IPS DF 6.9 (cell line): ENCODE data around the gene P2RX1.

Experiments
- DNase-seq: peaks from one replicate; pipeline ENCODE4 v3.0.0-alpha.2; 2013; ENCODE audit warnings: low read depth, low spot score
- H3K27ac ChIP-seq: one replicate; pipeline ENCODE4 v1.5.1; 2013; ENCODE audit warnings: low read length, control low read depth
- H3K27me3 ChIP-seq: 2 replicates; pipeline ENCODE4 v1.6.1; 2013; ENCODE audit warnings: mild to moderate bottlenecking, low read length; ENCODE audit not compliant: control insufficient read depth, insufficient read depth
- H3K36me3 ChIP-seq: 2 replicates; pipeline ENCODE4 v1.6.1; 2013; ENCODE audit warnings: low read length; ENCODE audit not compliant: control insufficient read depth, insufficient read depth
- H3K4me1 ChIP-seq: 2 replicates; pipeline ENCODE4 v1.6.1; 2013; ENCODE audit warnings: low read length; ENCODE audit not compliant: control insufficient read depth, insufficient read depth
- H3K4me3 ChIP-seq: 2 replicates; pipeline ENCODE4 v1.5.1; 2013; ENCODE audit warnings: mild to moderate bottlenecking, low read length
- H3K9me3 ChIP-seq: 2 replicates; pipeline ENCODE4 v1.6.1; 2013; ENCODE audit warnings: low read length, inconsistent platforms; ENCODE audit not compliant: control insufficient read depth, insufficient read depth
- WGBS: extraction: QIAGEN DNeasy Blood & Tissue Kit; methylation state at CpG from one replicate; pipeline ENCODE4 v1.1.7; 2013; ENCODE audit warnings: mixed read lengths, missing lambda C conversion rate; ENCODE audit not compliant: insufficient read length, insufficient coverage; 5-methylcytosine and 5-hydroxymethylcytosine counted together

P2RX1 gene

GRCh38 chr17:3924512-3925350 is 8.5 kb upstream of the P2RX1 start:
- H3K4me1 ChIP-seq = no peaks in the 10 kb centered on the region
- H3K4me3 ChIP-seq = no peak overlapping the region
- DNase-seq = no peak
- no peaks in the 10 kb centered on the region for H3K9me3 ChIP-seq
- no peaks in the 10 kb centered on the region for H3K36me3 ChIP-seq
- no peaks in the 10 kb centered on the region for H3K27me3 ChIP-seq
- no CpG with 5 or more reads among the region's 40 CpGs for WGBS
- no peak overlapping the region for H3K27ac ChIP-seq

- no peak overlapping the region for H3K4me3 ChIP-seq
- DNase-seq = no peak
- H3K9me3 ChIP-seq = no peaks in the 10 kb centered on the region
- no peak overlapping the region for H3K27ac ChIP-seq
- no CpG with 5 or more reads among the region's 18 CpGs for WGBS
- H3K36me3 ChIP-seq = no peaks in the 10 kb centered on the region
- no peaks in the 10 kb centered on the region for H3K27me3 ChIP-seq
- H3K4me1 ChIP-seq = no peaks in the 10 kb centered on the region
Observed at GRCh38 chr17:3923466-3924190, 7.4 kb upstream of the P2RX1 start.

DNA sequence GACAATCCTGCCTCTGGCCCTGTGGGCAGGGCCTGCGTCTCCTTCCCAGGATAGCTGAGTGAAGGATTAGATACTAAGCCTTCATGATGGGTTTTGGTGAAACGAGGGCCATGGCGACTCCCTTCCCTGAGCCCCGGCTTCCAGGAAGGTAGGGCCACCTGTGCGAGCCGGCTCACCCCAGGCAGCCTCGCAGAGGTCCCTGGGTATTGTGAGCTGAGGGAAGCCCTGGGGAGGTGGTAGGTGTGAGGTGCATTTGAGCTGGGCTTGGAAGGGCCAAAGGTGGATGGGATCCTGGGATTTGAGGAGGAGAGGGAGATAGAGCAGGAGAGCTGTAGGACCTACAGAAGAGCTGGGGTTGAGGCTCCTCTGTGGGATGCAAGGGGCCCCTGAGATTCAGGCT is 6.5 kb upstream of the P2RX1 start:
- Histone ChIP-seq H3K36me3 (no peaks in the 10 kb centered on the region), H3K27ac (no peak overlapping the region), H3K9me3 (no peaks in the 10 kb centered on the region), H3K4me3 (no peak overlapping the region), H3K27me3 (no peaks in the 10 kb centered on the region), H3K4me1 (no peaks in the 10 kb centered on the region; the same call in 1 of the 2 replicates)
- WGBS = no CpG with 5 or more reads among the region's 7 CpGs
- DNase-seq = no peak

- WGBS = no CpG with 5 or more reads among the region's 27 CpGs
- H3K4me1 ChIP-seq = no peaks in the 10 kb centered on the region; the same call in 1 of the 2 replicates
- no peaks in the 10 kb centered on the region for H3K9me3 ChIP-seq
- DNase-seq = no peak
- no peak overlapping the region for H3K4me3 ChIP-seq
- H3K36me3 ChIP-seq = no peaks in the 10 kb centered on the region
- no peak overlapping the region for H3K27ac ChIP-seq
- no peaks in the 10 kb centered on the region for H3K27me3 ChIP-seq
Observed at GRCh38 chr17:3921502-3922319, 5.4 kb upstream of the P2RX1 start.

DNA sequence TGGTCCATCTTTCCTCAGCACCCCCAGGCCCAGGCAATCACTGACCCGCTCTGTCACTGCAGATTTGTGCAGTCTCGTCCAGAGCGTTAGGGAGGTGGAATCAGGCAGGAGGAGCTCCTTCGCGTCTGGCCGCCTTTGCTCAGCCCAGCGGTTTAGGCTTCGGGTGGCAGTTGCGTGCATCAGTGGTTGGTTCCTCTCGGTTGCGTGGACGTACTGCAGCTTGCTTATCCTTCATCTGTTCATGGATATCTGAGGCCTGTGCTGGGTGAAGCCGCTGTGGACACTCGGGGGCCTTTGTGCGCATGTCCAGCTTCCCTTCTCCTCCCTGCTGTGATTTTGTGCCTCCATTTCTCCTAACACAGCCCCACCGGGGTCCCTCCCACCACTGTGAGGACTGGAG is 4.7 kb upstream of the P2RX1 start:
- no CpG with 5 or more reads among the region's 16 CpGs for WGBS

DNA sequence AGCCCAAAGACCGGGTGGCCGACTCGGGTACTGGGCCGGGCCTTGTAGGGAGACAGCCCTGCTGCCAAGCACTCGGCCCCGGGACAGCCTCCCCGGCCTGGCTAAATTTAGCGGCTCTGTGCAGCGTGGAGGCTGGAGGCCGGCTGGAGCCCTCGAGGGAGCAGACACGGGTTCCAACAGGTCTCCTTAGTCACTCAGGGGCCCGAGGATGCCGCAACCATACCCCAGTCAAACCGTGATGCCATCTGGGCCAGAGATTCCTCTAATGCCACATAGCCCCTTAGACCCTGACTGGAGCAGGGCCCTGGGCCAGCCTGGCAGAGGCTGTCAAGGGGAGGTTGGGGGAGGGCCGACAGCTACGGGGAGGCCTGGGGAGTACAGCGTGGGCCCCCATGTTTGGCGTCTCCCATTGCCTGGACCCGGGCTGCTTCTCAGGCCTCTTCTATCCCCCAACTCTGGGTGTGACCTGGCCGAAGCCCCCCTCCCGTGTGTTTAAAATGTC is 2.9 kb upstream of the P2RX1 start:
- no peak for DNase-seq
- Histone ChIP-seq H3K4me1 (no peaks in the 10 kb centered on the region; the same call in 1 of the 2 replicates), H3K36me3 (no peaks in the 10 kb centered on the region), H3K9me3 (no peaks in the 10 kb centered on the region), H3K4me3 (no peak overlapping the region), H3K27ac (no peak overlapping the region), H3K27me3 (no peaks in the 10 kb centered on the region)
- WGBS = no CpG with 5 or more reads among the region's 22 CpGs

More for the DNA sequence above, 4.7 kb upstream of the P2RX1 start:
- no peaks in the 10 kb centered on the region for H3K36me3 ChIP-seq
- no peaks in the 10 kb centered on the region for H3K9me3 ChIP-seq
- DNase-seq = no peak
- no peak overlapping the region for H3K4me3 ChIP-seq
- no peaks in the 10 kb centered on the region for H3K27me3 ChIP-seq
- no peak overlapping the region for H3K27ac ChIP-seq
- no peaks in the 10 kb centered on the region; the same call in 1 of the 2 replicates for H3K4me1 ChIP-seq

GRCh38 chr17:3918372-3919122 is 2.3 kb upstream of the P2RX1 start:
- Histone ChIP-seq H3K27me3 (no peaks in the 10 kb centered on the region), H3K9me3 (no peaks in the 10 kb centered on the region), H3K27ac (no peak overlapping the region), H3K36me3 (no peaks in the 10 kb centered on the region), H3K4me1 (no peaks in the 10 kb centered on the region; the same call in 1 of the 2 replicates), H3K4me3 (no peak overlapping the region)
- no peak for DNase-seq
- WGBS = no CpG with 5 or more reads among the region's 8 CpGs

GRCh38 chr17:3917391-3917931 is 1.2 kb upstream of the P2RX1 start:
- DNase-seq = no peak
- no peak overlapping the region for H3K4me3 ChIP-seq
- no peak overlapping the region for H3K27ac ChIP-seq
- H3K9me3 ChIP-seq = no peaks in the 10 kb centered on the region
- no peaks in the 10 kb centered on the region for H3K36me3 ChIP-seq
- no peaks in the 10 kb centered on the region for H3K27me3 ChIP-seq
- no CpG with 5 or more reads among the region's 11 CpGs for WGBS
- no peaks in the 10 kb centered on the region; the same call in 1 of the 2 replicates for H3K4me1 ChIP-seq

DNA sequence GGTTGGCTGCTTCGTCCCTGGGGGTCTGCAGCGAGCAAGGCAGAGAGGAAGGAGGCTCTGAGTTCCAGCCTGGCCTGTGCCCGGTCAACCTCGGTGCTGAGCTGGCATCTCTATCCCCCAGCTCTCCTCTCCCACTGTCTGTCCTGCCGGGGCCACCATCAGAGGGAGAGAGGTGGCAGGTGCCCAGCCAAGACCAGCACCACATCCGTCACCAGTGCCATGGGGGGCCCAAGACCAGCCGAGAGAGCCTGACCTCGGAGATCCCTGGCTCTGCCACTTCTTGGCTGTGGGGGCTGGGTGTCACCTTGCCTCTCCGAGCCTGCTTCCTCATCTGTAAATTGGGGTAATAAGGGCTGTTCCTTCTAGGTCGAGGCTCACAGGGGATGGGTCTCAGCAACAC is 560 bp upstream of the P2RX1 start:
- no peaks in the 10 kb centered on the region for H3K9me3 ChIP-seq
- no CpG with 5 or more reads among the region's 10 CpGs for WGBS
- H3K27ac ChIP-seq = no peak overlapping the region
- no peaks in the 10 kb centered on the region; the same call in 1 of the 2 replicates for H3K4me1 ChIP-seq
- H3K36me3 ChIP-seq = no peaks in the 10 kb centered on the region
- H3K4me3 ChIP-seq = no peak overlapping the region
- DNase-seq = no peak
- H3K27me3 ChIP-seq = no peaks in the 10 kb centered on the region
